WTC11 (cell line): ENCODE data around the gene HAUS2. TPM values are rescaled to one million over a fixed set of nuclear protein-coding genes. Genes with fewer than 3 reads are reported as not detected.

Experiments
- ATAC-seq: fragments of 200-7000 bp; cut with Tn5 transposase; 2 replicates; pipeline ENCODE4 v1.10.0; 2021; ENCODE audit warnings: mild to moderate bottlenecking, moderate library complexity
- Bru-seq: library from RNA; stranded (reverse); fragments of 400-500 nt; gene quantifications from one replicate; lab custom pipeline; 2021; lab: Mats Ljungman, UMichigan
- CTCF ChIA-PET: fragments of 300-600 bp; sonication (Branson Sonifier 250); formaldehyde crosslinking; loops from one replicate; lab custom pipeline; 2021; ENCODE audit warnings: antibody characterized with exemption; lab: Charles Lee
- POLR2A ChIA-PET: fragments of 350-600 bp; sonication (Branson Sonifier 250); formaldehyde crosslinking; loops from one replicate; lab custom pipeline; 2021; ENCODE audit warnings: antibody characterized with exemption; lab: Charles Lee
- DNase-seq: peaks from one replicate; pipeline ENCODE4 v3.0.0; 2021; ENCODE audit warnings: low spot score
- H3K27ac Mint-ChIP-seq: 2 replicates; pipeline ENCODE4 v1.8.0; 2021; ENCODE audit warnings: mixed read lengths
- H3K27me3 Mint-ChIP-seq: 2 replicates; pipeline ENCODE4 v1.8.0; 2021; ENCODE audit warnings: low read depth, mild to moderate bottlenecking, moderate library complexity, mixed read lengths
- H3K36me3 Mint-ChIP-seq: 2 replicates; pipeline ENCODE4 v1.8.0; 2021; ENCODE audit warnings: mixed read lengths
- H3K4me1 Mint-ChIP-seq: 2 replicates; pipeline ENCODE4 v1.8.0; 2022; ENCODE audit warnings: mixed read lengths
- H3K4me3 Mint-ChIP-seq: 2 replicates; pipeline ENCODE4 v1.8.0; 2021; ENCODE audit warnings: mild to moderate bottlenecking, moderate library complexity, mixed read lengths
- H3K9me3 Mint-ChIP-seq: 2 replicates; pipeline ENCODE4 v1.8.0; 2021; ENCODE audit warnings: mixed read lengths
- ATF2 ChIP-seq: sonication (generic); formaldehyde crosslinking; IDR thresholded peaks from 2 replicates; pipeline ENCODE4 v1.8.1; 2022; ENCODE audit warnings: low read depth, missing genetic modification reagents, borderline replicate concordance
- ATF3 ChIP-seq: sonication (generic); formaldehyde crosslinking; conservative IDR thresholded peaks from 2 replicates; pipeline ENCODE4 v1.8.1; 2022; ENCODE audit warnings: mild to moderate bottlenecking, missing genetic modification reagents
- CREM ChIP-seq: sonication (generic); formaldehyde crosslinking; IDR thresholded peaks from 2 replicates; pipeline ENCODE4 v1.8.1; 2022; ENCODE audit warnings: mild to moderate bottlenecking, missing genetic modification reagents, moderate library complexity
- CTCF ChIP-seq: fragments of 200-600 bp; IDR thresholded peaks from 2 replicates; pipeline ENCODE4 v1.8.0; 2022; ENCODE audit warnings: antibody characterized with exemption
- E2F5 ChIP-seq: sonication (generic); formaldehyde crosslinking; IDR thresholded peaks from 2 replicates; pipeline ENCODE4 v1.8.1; 2022; ENCODE audit warnings: mild to moderate bottlenecking, moderate library complexity, missing genetic modification reagents
- FOXJ3 ChIP-seq: sonication (generic); formaldehyde crosslinking; IDR thresholded peaks from 2 replicates; pipeline ENCODE4 v1.9.0; 2021; ENCODE audit warnings: missing genetic modification reagents, mild to moderate bottlenecking, borderline replicate concordance
- GABPB1 ChIP-seq: sonication (generic); formaldehyde crosslinking; IDR thresholded peaks from 2 replicates; pipeline ENCODE4 v1.8.1; 2023; ENCODE audit warnings: mild to moderate bottlenecking, missing genetic modification reagents
- IRF1 ChIP-seq: sonication (generic); formaldehyde crosslinking; IDR thresholded peaks from 2 replicates; pipeline ENCODE4 v1.8.0; 2023; ENCODE audit warnings: missing genetic modification reagents
- IRF2 ChIP-seq: sonication (generic); formaldehyde crosslinking; IDR thresholded peaks from 2 replicates; pipeline ENCODE4 v1.8.0; 2022; ENCODE audit warnings: low read depth, missing genetic modification reagents, borderline replicate concordance
- JAZF1 ChIP-seq: fragments of 250-450 bp; sonication (Bioruptor Pico); IDR thresholded peaks from 2 replicates; pipeline ENCODE4 v1.9.0; 2021; ENCODE audit warnings: moderate library complexity, mild to moderate bottlenecking, inconsistent platforms
- JUN ChIP-seq: sonication (generic); formaldehyde crosslinking; IDR thresholded peaks from 2 replicates; pipeline ENCODE4 v1.8.0; 2023; ENCODE audit warnings: mild to moderate bottlenecking, missing genetic modification reagents
- MLX ChIP-seq: sonication (generic); formaldehyde crosslinking; IDR thresholded peaks from 2 replicates; pipeline ENCODE4 v1.8.1; 2023; ENCODE audit warnings: mild to moderate bottlenecking, missing genetic modification reagents, moderate library complexity
- MXD4 ChIP-seq: fragments of 250-450 bp; sonication (Bioruptor Pico); IDR thresholded peaks from 2 replicates; pipeline ENCODE4 v1.8.0; 2021; ENCODE audit warnings: mild to moderate bottlenecking, moderate library complexity, borderline replicate concordance
- NFE2L1 ChIP-seq: sonication (generic); formaldehyde crosslinking; IDR thresholded peaks from 2 replicates; pipeline ENCODE4 v1.8.1; 2023; ENCODE audit warnings: missing genetic modification reagents
- NFYB ChIP-seq: sonication (generic); formaldehyde crosslinking; conservative IDR thresholded peaks from 2 replicates; pipeline ENCODE4 v1.8.0; 2022; ENCODE audit warnings: low read depth, missing genetic modification reagents
- NR1H2 ChIP-seq: sonication (generic); formaldehyde crosslinking; IDR thresholded peaks from 2 replicates; pipeline ENCODE4 v1.9.0; 2021; ENCODE audit warnings: mild to moderate bottlenecking, moderate library complexity, missing genetic modification reagents
- OVOL2 ChIP-seq: fragments of 250-450 bp; sonication (Bioruptor Pico); IDR thresholded peaks from 2 replicates; pipeline ENCODE4 v1.9.0; 2021; ENCODE audit warnings: mild to moderate bottlenecking, borderline replicate concordance
- RORB ChIP-seq: fragments of 250-450 bp; sonication (Bioruptor Pico); IDR thresholded peaks from 2 replicates; pipeline ENCODE4 v1.9.0; 2021; ENCODE audit warnings: mild to moderate bottlenecking
- SP1 ChIP-seq: sonication (generic); formaldehyde crosslinking; conservative IDR thresholded peaks from 2 replicates; pipeline ENCODE4 v1.8.1; 2022; ENCODE audit warnings: missing genetic modification reagents
- TEAD1 ChIP-seq: sonication (generic); formaldehyde crosslinking; IDR thresholded peaks from 2 replicates; pipeline ENCODE4 v1.8.0; 2022; ENCODE audit warnings: mild to moderate bottlenecking, missing genetic modification reagents
- ZNF232 ChIP-seq: sonication (generic); formaldehyde crosslinking; IDR thresholded peaks from 2 replicates; pipeline ENCODE4 v1.8.0; 2022; ENCODE audit warnings: mild to moderate bottlenecking, missing genetic modification reagents
- ZNF263 ChIP-seq: sonication (generic); formaldehyde crosslinking; IDR thresholded peaks from 2 replicates; pipeline ENCODE4 v1.8.1; 2022; ENCODE audit warnings: low read depth, mild to moderate bottlenecking, moderate library complexity, missing genetic modification reagents
- ZNF281 ChIP-seq: sonication (generic); formaldehyde crosslinking; IDR thresholded peaks from 2 replicates; pipeline ENCODE4 v1.8.0; 2023; ENCODE audit warnings: mild to moderate bottlenecking, missing genetic modification reagents
- ZNF396 ChIP-seq: fragments of 250-450 bp; sonication (Bioruptor Pico); IDR thresholded peaks from 2 replicates; pipeline ENCODE4 v1.8.0; 2021; ENCODE audit warnings: mild to moderate bottlenecking, moderate library complexity, borderline replicate concordance
- ZNF423 ChIP-seq: fragments of 250-450 bp; sonication (Bioruptor Pico); IDR thresholded peaks from 2 replicates; pipeline ENCODE4 v2.1.2; 2022; ENCODE audit warnings: mild to moderate bottlenecking, moderate library complexity
- ZSCAN18 ChIP-seq: fragments of 250-450 bp; sonication (Bioruptor Pico); IDR thresholded peaks from 2 replicates; pipeline ENCODE4 v2.1.2; 2022; ENCODE audit warnings: mild to moderate bottlenecking, moderate library complexity
- long read RNA-seq, 3 experiments: library from RNA in 1 of 3; library from capped mRNA in 1 of 3; library from polyadenylated mRNA in 1 of 3; unstranded in 2 of 3; stranded (forward) in 1 of 3; transcript quantifications; one replicate each; pipeline ENCODE4 v2.0.0, GENCODE V29; 2021
- total RNA-seq: library from RNA; stranded (reverse); gene quantifications from 3 replicates; pipeline ENCODE4 v1.2.3, GENCODE V29; 2021

Gene HAUS2
- total RNA-seq, result 17.9 to 23.2 TPM (median 20.0 TPM) in 3 replicates
- percentile 81 among the genes with signal in this experiment for Bru-seq, nascent RNA
- long read RNA-seq, experiment 1, transcript HAUS2-201 (6 exons, 3,949 nt), result major isoform, 39 of 69 reads
- long read RNA-seq, experiment 1, transcript HAUS2-208 (5 exons, 1,702 nt), result minor isoform, 9 of 69 reads
- long read RNA-seq, experiment 1, transcript HAUS2-204 (5 exons, 590 nt), result minor isoform, 7 of 69 reads
- long read RNA-seq, experiment 1, partial matches to known transcripts, result 4 of 69 reads
- long read RNA-seq, experiment 1, other reads (novel, unspliced or antisense), result 4 of 69 reads
- long read RNA-seq, experiment 2, partial matches to known transcripts, result 1 of 17 reads
- long read RNA-seq, experiment 2, other reads (novel, unspliced or antisense), result 6 of 17 reads
- long read RNA-seq, experiment 3, transcript HAUS2-201 (6 exons, 3,949 nt), result major isoform, 18 of 33 reads
- long read RNA-seq, experiment 3, partial matches to known transcripts, result 1 of 33 reads
- long read RNA-seq, experiment 3, other reads (novel, unspliced or antisense), result 7 of 33 reads

- Mint-ChIP-seq H3K36me3 (peaks cover 8% of the 10 kb centered on the region; the same call in 1 of the 2 replicates), H3K9me3 (no peaks in the 10 kb centered on the region), H3K27ac (peak within 1 kb of the TSS; percentile 97), H3K27me3 (no peaks in the 10 kb centered on the region), H3K4me3 (peak within 1 kb of the TSS; percentile 93), H3K4me1 (peaks cover 14% of the 10 kb centered on the region)
- CTCF ChIA-PET, result interaction anchor here (1.0 kb wide), 2 partner anchors 43 to 71 kb away, joined by 3 to 5 read pairs; no protein-coding TSS in a partner anchor
- DNase-seq (peak; percentile 95), ATAC-seq (peak; percentile 89)
- POLR2A ChIA-PET, result interaction anchor here (0.6 to 3.0 kb wide), 4 partner anchors 27 to 88 kb away, joined by 3 to 9 read pairs (median 4); partner anchors contain the start of genes STARD9 and ZNF106
- TF ChIP-seq ATF3 (CRISPR knock-in tag) (no peak), ZSCAN18 (CRISPR knock-in tag) (no peak), MXD4 (CRISPR knock-in tag) (no peak), GABPB1 (CRISPR knock-in tag) (peak; percentile 63), TEAD1 (0 out of 2 replicates have a peak, but pooled peaks have one; percentile 60), IRF2 (CRISPR knock-in tag) (no peak), MLX (no peak), OVOL2 (CRISPR knock-in tag) (no peak), ZNF423 (CRISPR knock-in tag) (no peak), ZNF232 (CRISPR knock-in tag) (no peak), ATF2 (no peak), NFE2L1 (CRISPR knock-in tag) (no peak; the same call in 1 of the 2 replicates), ZNF396 (CRISPR knock-in tag) (no peak), RORB (no peak), ZNF281 (CRISPR knock-in tag) (no peak), JAZF1 (CRISPR knock-in tag) (no peak), E2F5 (CRISPR knock-in tag) (peak; percentile 98), CTCF (no peak), FOXJ3 (CRISPR knock-in tag) (no peak), NR1H2 (CRISPR knock-in tag) (no peak), IRF1 (CRISPR knock-in tag) (peak; percentile 50; the same call in 1 of the 2 replicates), JUN (CRISPR knock-in tag) (no peak), CREM (CRISPR knock-in tag) (peak; percentile 99), NFYB (CRISPR knock-in tag) (no peak), SP1 (CRISPR knock-in tag) (peak; percentile 97), ZNF263 (CRISPR knock-in tag) (no peak)
These were observed at the start of gene HAUS2, which contains the start of gene LRRC57 for GRCh38 chr15:42548249-42549031. HAUS2 (plus strand) TSS chr15:42548838; CDS start chr15:42548873, 35 bp downstream. LRRC57 (minus strand) TSS chr15:42548793; CDS start chr15:42548434, 359 bp downstream.
